ENCODE data around the gene NPTX1. TPM values are rescaled to one million over a fixed set of nuclear protein-coding genes. Genes with fewer than 3 reads are reported as not detected.

Gene NPTX1
- total RNA-seq, 4 donors from 2014 or later = 1.2 to 6.3 (median 3.8) TPM

- no peak overlapping the region for H3K27ac ChIP-seq
- no peak overlapping the region for H3K4me3 ChIP-seq
- H3K27me3 ChIP-seq = peaks cover 8% of the 10 kb centered on the region
- ATAC-seq = no peak
- no peaks in the 10 kb centered on the region for H3K9me3 ChIP-seq
- TF ChIP-seq CTCF (IDR thresholded peaks at IDR 0.05) (no peak), POLR2A (IDR thresholded peaks at IDR 0.05) (no peak), EP300 (IDR thresholded peaks at IDR 0.05) (no peak), POLR2AphosphoS5 (IDR thresholded peaks at IDR 0.05) (no peak)
- WGBS, 2 donors (ENCODE audit: low coverage in 1 of 2) = 90 to 100% methylated on average over 1 to 2 of the region's 14 CpGs
- H3K36me3 ChIP-seq = peaks cover 0 to 22% of the 10 kb centered on the region in 2 donors
- H3K4me1 ChIP-seq = no peaks in the 10 kb centered on the region
These were observed 34.6 kb downstream of the NPTX1 start for GRCh38 chr17:80441598-80442322.

GRCh38 chr17:80441133-80441578 lies 35.3 kb downstream of the NPTX1 start:
- Histone ChIP-seq H3K36me3 (peaks cover 0 to 24% of the 10 kb centered on the region in 2 donors), H3K4me1 (no peaks in the 10 kb centered on the region), H3K27ac (no peak overlapping the region), H3K9me3 (no peaks in the 10 kb centered on the region), H3K27me3 (peaks cover 8% of the 10 kb centered on the region), H3K4me3 (no peak overlapping the region)
- ATAC-seq = no peak
- TF ChIP-seq POLR2A (IDR thresholded peaks at IDR 0.05) (no peak), CTCF (IDR thresholded peaks at IDR 0.05) (no peak)
- 13 to 26% methylated on average over 3 to 13 of the region's 14 CpGs for WGBS, 2 donors (ENCODE audit: low coverage in 1 of 2)

DNA sequence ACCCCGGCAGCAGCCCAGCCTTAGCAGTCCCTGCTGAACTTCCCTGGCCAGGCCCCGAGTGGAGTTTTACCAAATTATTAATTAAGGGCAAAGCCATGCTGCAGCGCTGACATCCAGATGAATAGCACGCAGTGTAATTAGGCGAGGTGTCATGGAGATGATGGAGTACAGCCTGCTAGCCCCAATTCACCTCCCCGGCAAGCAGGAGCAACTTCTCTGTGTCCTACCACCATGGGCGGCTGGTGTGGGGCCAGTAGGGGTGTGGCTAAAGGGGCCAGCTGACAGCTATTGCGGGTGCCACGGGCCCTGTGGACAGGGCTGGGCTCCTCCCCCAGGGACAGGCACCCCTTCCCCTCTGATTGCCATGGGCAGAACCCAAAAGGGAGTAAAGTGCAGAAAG lies 36.9 kb downstream of the NPTX1 start:
- ATAC-seq = no peak
- H3K4me1 ChIP-seq = no peaks in the 10 kb centered on the region
- no peaks in the 10 kb centered on the region for H3K9me3 ChIP-seq
- TF ChIP-seq CTCF (IDR thresholded peaks at IDR 0.05) (no peak), POLR2A (IDR thresholded peaks at IDR 0.05) (no peak), EP300 (IDR thresholded peaks at IDR 0.05) (no peak), POLR2AphosphoS5 (IDR thresholded peaks at IDR 0.05) (no peak)
- WGBS, 2 donors (ENCODE audit: low coverage in 1 of 2) = 67% methylated on average over 3 of the region's 9 CpGs; no CpG with 5 or more reads in 1 of the 2 donors
- H3K4me3 ChIP-seq = no peak overlapping the region
- peaks cover 0 to 24% of the 10 kb centered on the region in 2 donors for H3K36me3 ChIP-seq
- H3K27me3 ChIP-seq = peaks cover 8% of the 10 kb centered on the region
- H3K27ac ChIP-seq = no peak overlapping the region

DNA sequence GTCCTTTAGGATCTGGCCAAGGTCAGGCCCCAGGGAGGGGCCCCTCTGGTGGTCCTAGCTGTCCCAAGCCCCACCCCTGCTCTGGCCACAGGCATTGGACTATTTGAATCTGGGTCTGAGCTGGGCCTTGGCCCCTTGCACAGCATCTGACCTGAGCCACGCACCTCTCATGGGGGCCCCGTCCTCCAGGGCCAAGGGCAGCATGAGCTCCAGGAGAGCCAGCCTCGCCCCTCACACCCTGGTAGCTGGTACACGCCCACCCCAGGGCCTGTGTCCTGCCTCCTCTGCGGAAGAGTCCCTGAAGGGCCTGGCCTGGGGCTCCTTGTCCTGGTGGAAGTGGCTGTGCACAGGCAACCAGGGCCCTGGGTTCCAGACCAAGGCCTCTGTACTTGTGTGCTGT lies 37.6 kb downstream of the NPTX1 start:
- no peak overlapping the region for H3K4me3 ChIP-seq
- H3K27me3 ChIP-seq = peaks cover 8% of the 10 kb centered on the region
- ATAC-seq = no peak
- H3K9me3 ChIP-seq = no peaks in the 10 kb centered on the region
- TF ChIP-seq POLR2AphosphoS5 (IDR thresholded peaks at IDR 0.05) = no peak
- no peak for TF ChIP-seq EP300 (IDR thresholded peaks at IDR 0.05)
- TF ChIP-seq CTCF (IDR thresholded peaks at IDR 0.05) = no peak
- TF ChIP-seq POLR2A (IDR thresholded peaks at IDR 0.05) = no peak
- H3K36me3 ChIP-seq = peaks cover 0 to 24% of the 10 kb centered on the region in 2 donors
- no peak overlapping the region for H3K27ac ChIP-seq
- H3K4me1 ChIP-seq = no peaks in the 10 kb centered on the region
- WGBS, 2 donors (ENCODE audit: low coverage in 1 of 2) = no CpG with 5 or more reads among the region's 5 CpGs

- ATAC-seq = no peak
- peaks cover 8% of the 10 kb centered on the region for H3K27me3 ChIP-seq
- no peaks in the 10 kb centered on the region for H3K9me3 ChIP-seq
- TF ChIP-seq EP300 (IDR thresholded peaks at IDR 0.05) (no peak), POLR2AphosphoS5 (IDR thresholded peaks at IDR 0.05) (no peak), POLR2A (IDR thresholded peaks at IDR 0.05) (no peak), CTCF (IDR thresholded peaks at IDR 0.05) (no peak)
- H3K4me1 ChIP-seq = no peaks in the 10 kb centered on the region
- no peak overlapping the region for H3K27ac ChIP-seq
- H3K4me3 ChIP-seq = no peak overlapping the region
- 70 to 72% methylated on average over 2 to 10 of the region's 10 CpGs for WGBS, 2 donors (ENCODE audit: low coverage in 1 of 2)
- H3K36me3 ChIP-seq = peaks cover 0 to 24% of the 10 kb centered on the region in 2 donors
These were observed 38.9 kb downstream of the NPTX1 start for GRCh38 chr17:80437532-80437931.

Measured in gastroesophageal sphincter (tissue), 4 donors.